GM12878 (cell line): Measurements from ENCODE around the gene EIF3D. TPM values are rescaled to one million over a fixed set of nuclear protein-coding genes. Genes with fewer than 3 reads are reported as not detected.

Experiments
- ATAC-seq: fragments of 200-7000 bp; cut with Tn5 transposase; 3 replicates; pipeline ENCODE4 v1.9.1; 2020; ENCODE audit warnings: mild to moderate bottlenecking, moderate library complexity
- BruUV-seq: library from RNA; stranded (reverse); fragments of 400-500 nt; replicated peaks from 2 replicates; lab custom pipeline; 2021; lab: Mats Ljungman, UMichigan
- CTCF ChIA-PET: fragments of 300-600 bp; sonication (Branson Sonifier 250); formaldehyde crosslinking; extraction: SDS; loops from one replicate; lab custom pipeline; 2021; ENCODE audit warnings: inconsistent platforms; lab: Yijun Ruan, JAX
- POLR2A ChIA-PET: fragments of 350-600 bp; formaldehyde crosslinking; extraction: SDS; loops from one replicate; lab custom pipeline; 2021; ENCODE audit warnings: inconsistent platforms; lab: Charles Lee
- RAD21 ChIA-PET: fragments of 300-600 bp; sonication (Branson Sonifier 250); formaldehyde crosslinking; loops from one replicate; lab custom pipeline; 2023; ENCODE audit warnings: antibody characterized with exemption; ENCODE audit not compliant: unreplicated experiment; lab: Charles Lee
- SMC1A ChIA-PET: fragments of 300-600 bp; sonication (Branson Sonifier 250); formaldehyde crosslinking; loops from one replicate; lab custom pipeline; 2023; ENCODE audit not compliant: unreplicated experiment, uncharacterized antibody; lab: Charles Lee
- DNase-seq: peaks from one replicate; pipeline ENCODE4 v3.0.0-alpha.2; 2011; ENCODE audit warnings: low read depth, low spot score
- FAIRE-seq: peaks from 3 replicates; lab custom pipeline; 2011; peaks lifted over from hg19 to GRCh38; lab: Jason Lieb, UNC
- H2AFZ ChIP-seq: 2 replicates; pipeline ENCODE4 v1.6.0; 2011; ENCODE audit warnings: low read depth, low read length, control low read depth; ENCODE audit not compliant: control insufficient read depth
- H3K27ac ChIP-seq: 2 replicates; pipeline ENCODE4 v1.5.1; 2011; ENCODE audit warnings: control low read depth; ENCODE audit not compliant: control insufficient read depth, insufficient read depth
- H3K27me3 ChIP-seq, 2 experiments: replicated peaks in 1 of 2; 2 replicates each; pipeline versions ENCODE4 v1.6.0 to v1.6.1; 2011; ENCODE audit warnings: low read length in 1 of 2; ENCODE audit not compliant: control insufficient read depth in 2 of 2, insufficient read depth in 2 of 2
- H3K36me3 ChIP-seq, 2 experiments: 2 replicates each; pipeline ENCODE4 v1.5.1; 2011; ENCODE audit warnings: low read length in 1 of 2; ENCODE audit not compliant: control insufficient read depth in 2 of 2, insufficient read depth in 2 of 2
- H3K4me1 ChIP-seq: 2 replicates; pipeline ENCODE4 v1.6.1; 2011; ENCODE audit warnings: mild to moderate bottlenecking, low read length, moderate library complexity, mixed read lengths; ENCODE audit not compliant: control insufficient read depth, insufficient read depth
- H3K4me2 ChIP-seq: 2 replicates; pipeline ENCODE4 v1.6.0; 2011; ENCODE audit warnings: control low read depth; ENCODE audit not compliant: control insufficient read depth, insufficient read depth
- H3K4me3 ChIP-seq: fragments of 200-600 bp; sonication (generic); 2 replicates; pipeline ENCODE4 v1.5.1; 2016
- H3K79me2 ChIP-seq: 2 replicates; pipeline ENCODE4 v1.6.0; 2011; ENCODE audit warnings: low read length; ENCODE audit not compliant: control insufficient read depth, insufficient read depth
- H3K9ac ChIP-seq: 2 replicates; pipeline ENCODE4 v1.8.0; 2011; ENCODE audit warnings: low read length, control low read depth, mixed read lengths; ENCODE audit not compliant: control insufficient read depth, insufficient read depth
- H3K9me3 ChIP-seq: replicated peaks from 3 replicates; pipeline ENCODE4 v1.5.1; 2011; ENCODE audit warnings: mild to moderate bottlenecking, low read length; ENCODE audit not compliant: control insufficient read depth, insufficient read depth
- H4K20me1 ChIP-seq: 2 replicates; pipeline ENCODE4 v1.6.0; 2011; ENCODE audit not compliant: control insufficient read depth, insufficient read depth
- BCL11A ChIP-seq: IDR thresholded peaks from 2 replicates; pipeline ENCODE4 v1.6.1; 2011; ENCODE audit warnings: low read depth, low read length
- CBX5 ChIP-seq: sonication (generic); IDR thresholded peaks from 2 replicates; pipeline ENCODE4 v1.6.1; 2016; ENCODE audit warnings: low read depth, moderate library complexity, mild to moderate bottlenecking, inconsistent platforms
- CEBPB ChIP-seq, 2 experiments: fragments of 150-350 bp in 1 of 2; IDR thresholded peaks; 2 replicates each; pipeline ENCODE4 v1.6.1; 2012 to 2014; ENCODE audit warnings: low read depth in 2 of 2, low read length in 2 of 2, borderline replicate concordance in 1 of 2, inconsistent platforms in 1 of 2
- CHD4 ChIP-seq: fragments of 200-600 bp; sonication (generic); IDR thresholded peaks from 2 replicates; pipeline ENCODE4 v1.6.1; 2016; ENCODE audit warnings: mild to moderate bottlenecking
- CREM ChIP-seq: IDR thresholded peaks from 2 replicates; pipeline ENCODE4 v1.6.1; 2014; ENCODE audit warnings: antibody characterized with exemption, low read depth
- FOS ChIP-seq: IDR thresholded peaks from 3 replicates; pipeline ENCODE4 v1.6.1; 2011; ENCODE audit warnings: borderline replicate concordance; ENCODE audit not compliant: insufficient read length; ENCODE audit errors: extremely low read depth
- HDAC6 ChIP-seq: fragments of 200-600 bp; sonication (generic); IDR thresholded peaks from one replicate; pipeline ENCODE4 v1.8.0; 2017; ENCODE audit warnings: antibody characterized with exemption; ENCODE audit not compliant: unreplicated experiment
- KAT2A ChIP-seq: conservative IDR thresholded peaks from 2 replicates; pipeline ENCODE4 v1.6.1; 2011; ENCODE audit warnings: low read depth, low read length; ENCODE audit not compliant: control insufficient read depth
- MEF2B ChIP-seq: fragments of 450-650 bp; IDR thresholded peaks from 2 replicates; pipeline ENCODE4 v1.6.1; 2018; ENCODE audit warnings: mild to moderate bottlenecking, moderate library complexity; ENCODE audit not compliant: partially characterized antibody, poor library complexity, severe bottlenecking
- NFIC ChIP-seq: IDR thresholded peaks from 2 replicates; pipeline ENCODE4 v1.6.1; 2012; ENCODE audit warnings: low read depth, mild to moderate bottlenecking, inconsistent platforms, low read length, moderate library complexity
- NFXL1 ChIP-seq: fragments of 450-650 bp; IDR thresholded peaks from 2 replicates; pipeline ENCODE4 v1.6.1; 2017; ENCODE audit warnings: antibody characterized with exemption, mild to moderate bottlenecking, borderline replicate concordance
- NR2F1 ChIP-seq: fragments of 450-650 bp; conservative IDR thresholded peaks from 2 replicates; pipeline ENCODE4 v1.6.1; 2017; ENCODE audit warnings: mild to moderate bottlenecking
- RAD21 ChIP-seq: IDR thresholded peaks from 2 replicates; pipeline ENCODE4 v1.6.1; 2011; ENCODE audit warnings: mild to moderate bottlenecking, low read depth, low read length, moderate library complexity; ENCODE audit not compliant: insufficient read depth
- RELA ChIP-seq: fragments of 450-650 bp; IDR thresholded peaks from 2 replicates; pipeline ENCODE4 v1.8.0; 2014; ENCODE audit warnings: borderline replicate concordance; ENCODE audit not compliant: partially characterized antibody
- RUNX3 ChIP-seq: IDR thresholded peaks from 2 replicates; pipeline ENCODE4 v1.6.1; 2012; ENCODE audit warnings: low read length, inconsistent platforms
- SIN3A ChIP-seq: IDR thresholded peaks from 2 replicates; pipeline ENCODE4 v1.6.1; 2012; ENCODE audit warnings: low read depth, low read length, improper control_type of control experiment
- SMC3 ChIP-seq: IDR thresholded peaks from 2 replicates; pipeline ENCODE4 v1.6.1; 2011; ENCODE audit warnings: low read length, improper control_type of control experiment, borderline replicate concordance
- TBL1XR1 ChIP-seq: IDR thresholded peaks from 2 replicates; pipeline ENCODE4 v1.6.1; 2012; ENCODE audit warnings: low read depth, low read length, improper control_type of control experiment
- USF1 ChIP-seq: IDR thresholded peaks from 2 replicates; pipeline ENCODE4 v1.6.1; 2011; ENCODE audit warnings: borderline replicate concordance, low read depth, mild to moderate bottlenecking, moderate library complexity, mixed read lengths, low read length; ENCODE audit not compliant: insufficient read depth; ENCODE audit errors: extremely low read length
- WGBS: methylation state at CpG from one replicate; pipeline ENCODE4 v1.1.6; 2016; ENCODE audit warnings: low lambda C conversion rate; ENCODE audit not compliant: insufficient replicate concordance, insufficient coverage; ENCODE audit errors: missing lambda C conversion rate; 5-methylcytosine and 5-hydroxymethylcytosine counted together
- in situ Hi-C: fragments of 300-500 bp; cut with MboI; formaldehyde crosslinking; loops from 9 replicates; pipeline ENCODE4 v1.14.3; 2018; ENCODE audit warnings: mixed read lengths
- intact Hi-C: fragments of 100-400 bp; cut with micrococcal nuclease; formaldehyde crosslinking; loops from one replicate; pipeline ENCODE4 v1.14.2; 2022; ENCODE audit not compliant: unreplicated experiment
- polyA plus RNA-seq, 11 experiments: library from polyadenylated mRNA; depleted of rRNA in 4 of 11; unstranded in 6 of 11; stranded (reverse) in 5 of 11; fragments of >200 nt; fragmentation: Nextera tagmentation in 4 of 11; fragmentation: Illumina TruSeq in 1 of 11; extraction: Ambion mirVana in 4 of 11; extraction: Trizol in 1 of 11; gene quantifications; 1 replicate in 1 of 11; 2 replicates in 10 of 11; pipeline versions ENCODE4 v1.2.1 to v1.2.3, GENCODE V29; 2011 to 2016; ENCODE audit warnings: inconsistent platforms in 2 of 11, missing spikeins in 2 of 11, low read depth in 1 of 11
- total RNA-seq, 4 experiments: library from RNA; depleted of rRNA in 3 of 4; stranded (reverse); fragments of >200 nt in 3 of 4; fragmentation: Illumina TruSeq in 1 of 4; extraction: Trizol in 1 of 4; gene quantifications; 2 replicates each; pipeline versions ENCODE4 v1.2.1 to v1.2.3, GENCODE V29; 2013 to 2021
- TF ChIP-seq, protein P1 (sequence below), 3 experiments: IDR thresholded peaks in 2 of 3; conservative IDR thresholded peaks in 1 of 3; 2 replicates each; pipeline ENCODE4 v1.5.1; 2011; ENCODE audit warnings: low read depth in 3 of 3, low read length in 3 of 3, mild to moderate bottlenecking in 3 of 3, control low read depth in 2 of 3, moderate library complexity in 2 of 3, inconsistent platforms in 1 of 3, mixed read lengths in 1 of 3; ENCODE audit not compliant: control insufficient read depth in 2 of 3, insufficient read depth in 1 of 3; ENCODE audit errors: extremely low read depth in 1 of 3

EIF3D gene
- total and polyA plus RNA-seq, 10 of the 15 experiments (the other 5 are each of a cell fraction or from before 2014, with no cell fraction given): 240 to 558 (median 420) TPM

GRCh38 chr22:36491155-36491554 is 37.8 kb downstream of the EIF3D start (continued):
- TF ChIP-seq MEF2B (no peak), KAT2A (no peak)

GRCh38 chr22:36486619-36487384 is 42.2 kb downstream of the EIF3D start:
- peak; percentile 25; the same call in 2 of the 3 replicates for ATAC-seq
- intact Hi-C loops: loop anchor here (10.0 kb wide), 1 partner anchor 292 kb away; no protein-coding TSS in a partner anchor
- ChIA-PET CTCF (interaction anchor here (0.6 to 3.0 kb wide), 34 partner anchors 10 to 326 kb away, joined by 3 to 41 read pairs (median 4); partner anchors contain the start of genes APOL3 and FOXRED2), POLR2A (no interaction called here), RAD21 (interaction anchor here (0.7 to 1.6 kb wide), 8 partner anchors 16 to 473 kb away, joined by 3 to 6 read pairs (median 4); no protein-coding TSS in a partner anchor), SMC1A (interaction anchor here (0.8 to 1.7 kb wide), 5 partner anchors 16 to 209 kb away, joined by 3 to 6 read pairs (median 5); no protein-coding TSS in a partner anchor)
- no peaks in the 10 kb centered on the region; the same call in 1 of the 3 replicates for H3K9me3 ChIP-seq
- H4K20me1 ChIP-seq: no peaks in the 10 kb centered on the region
- no peak overlapping the region for H2AFZ ChIP-seq
- H3K9ac ChIP-seq: no peak overlapping the region
- no peaks in the 10 kb centered on the region for H3K4me1 ChIP-seq
- no peak for FAIRE-seq
- in situ Hi-C loops: no loop called here
- peaks cover 0 to 2% of the 10 kb centered on the region in 2 experiments; a peak in 1 of 4 replicates for H3K36me3 ChIP-seq
- no peak overlapping the region for H3K4me2 ChIP-seq
- no peak for DNase-seq
- H3K79me2 ChIP-seq: no peaks in the 10 kb centered on the region
- 80% methylated on average over 13 of the region's 13 CpGs for WGBS
- H3K27me3 ChIP-seq: no peaks in the 10 kb centered on the region
- BruUV-seq: no TSS peak
- no peak overlapping the region for H3K27ac ChIP-seq
- no peak overlapping the region for H3K4me3 ChIP-seq
- TF ChIP-seq, protein P1, sequence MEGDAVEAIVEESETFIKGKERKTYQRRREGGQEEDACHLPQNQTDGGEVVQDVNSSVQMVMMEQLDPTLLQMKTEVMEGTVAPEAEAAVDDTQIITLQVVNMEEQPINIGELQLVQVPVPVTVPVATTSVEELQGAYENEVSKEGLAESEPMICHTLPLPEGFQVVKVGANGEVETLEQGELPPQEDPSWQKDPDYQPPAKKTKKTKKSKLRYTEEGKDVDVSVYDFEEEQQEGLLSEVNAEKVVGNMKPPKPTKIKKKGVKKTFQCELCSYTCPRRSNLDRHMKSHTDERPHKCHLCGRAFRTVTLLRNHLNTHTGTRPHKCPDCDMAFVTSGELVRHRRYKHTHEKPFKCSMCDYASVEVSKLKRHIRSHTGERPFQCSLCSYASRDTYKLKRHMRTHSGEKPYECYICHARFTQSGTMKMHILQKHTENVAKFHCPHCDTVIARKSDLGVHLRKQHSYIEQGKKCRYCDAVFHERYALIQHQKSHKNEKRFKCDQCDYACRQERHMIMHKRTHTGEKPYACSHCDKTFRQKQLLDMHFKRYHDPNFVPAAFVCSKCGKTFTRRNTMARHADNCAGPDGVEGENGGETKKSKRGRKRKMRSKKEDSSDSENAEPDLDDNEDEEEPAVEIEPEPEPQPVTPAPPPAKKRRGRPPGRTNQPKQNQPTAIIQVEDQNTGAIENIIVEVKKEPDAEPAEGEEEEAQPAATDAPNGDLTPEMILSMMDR (IDR thresholded peaks at IDR 0.05 in 2 of 3, conservative IDR thresholded peaks at IDR 0.05 in 1 of 3; ENCODE audit: control insufficient read depth in 2 of 3, extremely low read depth in 1 of 3, insufficient read depth in 1 of 3, low read depth in 3 of 3, low read length in 3 of 3): peak; percentile 48 to 61 (median 55)
- no peak for TF ChIP-seq SIN3A
- TF ChIP-seq RUNX3: no peak
- TF ChIP-seq NR2F1: no peak
- TF ChIP-seq TBL1XR1: no peak
- TF ChIP-seq NFIC: no peak
- no peak for TF ChIP-seq RELA
- TF ChIP-seq USF1: no peak
- TF ChIP-seq CBX5: peak; percentile 61; the same call in 1 of the 2 replicates
- TF ChIP-seq CREM: no peak
- no peak for TF ChIP-seq CEBPB (IDR thresholded peaks at IDR 0.05; ENCODE audit: borderline replicate concordance in 1 of 2, low read depth in 2 of 2, low read length in 2 of 2)
- peak; percentile 53 for TF ChIP-seq RAD21
- no peak for TF ChIP-seq BCL11A
- no peak for TF ChIP-seq FOS
- TF ChIP-seq NFXL1: no peak
- peak; percentile 27; the same call in 1 of the 2 replicates for TF ChIP-seq SMC3
- no peak for TF ChIP-seq CHD4
- TF ChIP-seq HDAC6: no peak
